HEK293 (cell line): ENCODE measurements around the gene VEZT.

Experiments used
- ZFHX2 ChIP-seq: fragments of 450-650 bp; formaldehyde crosslinking; conservative IDR thresholded peaks from 2 replicates; pipeline ENCODE4 v1.5.1; 2016; ENCODE audit warnings: missing biosample characterization, missing genetic modification characterization
- ZNF416 ChIP-seq: fragments of 450-650 bp; formaldehyde crosslinking; IDR thresholded peaks from 2 replicates; pipeline ENCODE4 v1.5.1; 2016; ENCODE audit warnings: missing biosample characterization, missing genetic modification characterization
- ZNF76 ChIP-seq: fragments of 450-650 bp; formaldehyde crosslinking; IDR thresholded peaks from 2 replicates; pipeline ENCODE4; 2016; ENCODE audit warnings: low read depth, missing biosample characterization, missing genetic modification characterization, borderline replicate concordance
- TF ChIP-seq, protein P1 (sequence below): fragments of 450-650 bp; formaldehyde crosslinking; IDR thresholded peaks from 2 replicates; pipeline ENCODE4 v1.5.1; 2016; ENCODE audit warnings: missing biosample characterization, missing genetic modification characterization
- TF ChIP-seq, protein P2 (sequence below): fragments of 450-650 bp; formaldehyde crosslinking; IDR thresholded peaks from 2 replicates; pipeline ENCODE4 v1.5.1; 2016; ENCODE audit warnings: missing biosample characterization, missing genetic modification characterization

DNA sequence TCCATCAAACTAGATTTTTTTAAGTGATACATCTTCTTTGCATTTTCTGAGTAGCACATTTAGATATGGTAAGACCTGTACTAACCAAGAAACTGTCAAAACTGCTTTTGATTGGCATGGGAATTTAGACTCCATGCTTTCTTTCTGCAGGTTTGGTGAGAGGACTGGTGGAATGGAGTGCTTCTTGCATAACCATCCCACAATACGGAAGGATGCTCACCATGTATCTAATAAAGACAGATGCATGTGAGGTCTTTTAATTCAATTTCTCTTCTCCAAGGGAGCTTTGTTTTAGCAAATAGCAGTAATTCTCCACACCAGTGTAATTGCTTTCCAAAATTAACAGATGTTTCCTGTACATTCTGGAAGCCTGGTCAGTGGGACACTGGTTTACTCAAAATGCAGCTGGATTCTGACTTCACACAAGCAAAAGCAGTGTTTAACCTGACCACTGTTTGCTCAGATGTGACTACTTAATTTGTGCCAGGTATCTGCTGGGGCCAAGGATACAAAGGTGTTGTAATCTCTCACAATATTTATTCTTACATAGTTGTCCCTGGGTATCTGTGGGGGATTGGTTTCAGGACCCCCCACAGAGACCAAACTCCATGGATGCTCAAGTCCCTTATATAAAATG lies 26.4 kb upstream of the VEZT start:
- TF ChIP-seq ZNF76 (tag by site-specific recombination) (no peak), ZFHX2 (no peak), ZNF416 (tag by site-specific recombination) (no peak)
- TF ChIP-seq, protein P1, sequence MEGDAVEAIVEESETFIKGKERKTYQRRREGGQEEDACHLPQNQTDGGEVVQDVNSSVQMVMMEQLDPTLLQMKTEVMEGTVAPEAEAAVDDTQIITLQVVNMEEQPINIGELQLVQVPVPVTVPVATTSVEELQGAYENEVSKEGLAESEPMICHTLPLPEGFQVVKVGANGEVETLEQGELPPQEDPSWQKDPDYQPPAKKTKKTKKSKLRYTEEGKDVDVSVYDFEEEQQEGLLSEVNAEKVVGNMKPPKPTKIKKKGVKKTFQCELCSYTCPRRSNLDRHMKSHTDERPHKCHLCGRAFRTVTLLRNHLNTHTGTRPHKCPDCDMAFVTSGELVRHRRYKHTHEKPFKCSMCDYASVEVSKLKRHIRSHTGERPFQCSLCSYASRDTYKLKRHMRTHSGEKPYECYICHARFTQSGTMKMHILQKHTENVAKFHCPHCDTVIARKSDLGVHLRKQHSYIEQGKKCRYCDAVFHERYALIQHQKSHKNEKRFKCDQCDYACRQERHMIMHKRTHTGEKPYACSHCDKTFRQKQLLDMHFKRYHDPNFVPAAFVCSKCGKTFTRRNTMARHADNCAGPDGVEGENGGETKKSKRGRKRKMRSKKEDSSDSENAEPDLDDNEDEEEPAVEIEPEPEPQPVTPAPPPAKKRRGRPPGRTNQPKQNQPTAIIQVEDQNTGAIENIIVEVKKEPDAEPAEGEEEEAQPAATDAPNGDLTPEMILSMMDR (tag by site-specific recombination) = no peak
- TF ChIP-seq, protein P2, sequence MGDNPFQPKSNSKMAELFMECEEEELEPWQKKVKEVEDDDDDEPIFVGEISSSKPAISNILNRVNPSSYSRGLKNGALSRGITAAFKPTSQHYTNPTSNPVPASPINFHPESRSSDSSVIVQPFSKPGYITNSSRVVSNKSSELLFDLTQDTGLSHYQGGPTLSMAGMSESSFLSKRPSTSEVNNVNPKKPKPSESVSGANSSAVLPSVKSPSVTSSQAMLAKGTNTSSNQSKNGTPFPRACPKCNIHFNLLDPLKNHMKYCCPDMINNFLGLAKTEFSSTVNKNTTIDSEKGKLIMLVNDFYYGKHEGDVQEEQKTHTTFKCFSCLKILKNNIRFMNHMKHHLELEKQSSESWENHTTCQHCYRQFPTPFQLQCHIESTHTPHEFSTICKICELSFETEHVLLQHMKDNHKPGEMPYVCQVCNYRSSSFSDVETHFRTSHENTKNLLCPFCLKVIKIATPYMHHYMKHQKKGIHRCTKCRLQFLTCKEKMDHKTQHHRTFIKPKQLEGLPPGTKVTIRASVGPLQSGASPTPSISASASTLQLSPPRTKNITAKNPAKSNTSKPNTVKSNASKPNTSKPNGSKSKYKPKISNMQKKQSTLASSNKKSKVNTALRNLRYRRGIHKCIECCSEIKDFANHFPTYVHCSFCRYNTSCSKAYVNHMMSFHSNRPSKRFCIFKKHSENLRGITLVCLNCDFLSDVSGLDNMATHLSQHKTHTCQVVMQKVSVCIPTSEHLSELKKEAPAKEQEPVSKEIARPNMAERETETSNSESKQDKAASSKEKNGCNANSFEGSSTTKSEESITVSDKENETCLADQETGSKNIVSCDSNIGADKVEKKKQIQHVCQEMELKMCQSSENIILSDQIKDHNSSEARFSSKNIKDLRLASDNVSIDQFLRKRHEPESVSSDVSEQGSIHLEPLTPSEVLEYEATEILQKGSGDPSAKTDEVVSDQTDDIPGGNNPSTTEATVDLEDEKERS = no peak
